HG02759 (cell line): ENCODE data around the gene HIVEP1.

Source experiments
- ATAC-seq: cut with Tn5 transposase; IDR thresholded peaks from one replicate; pipeline ENCODE4 v1.9.1; 2021; ENCODE audit warnings: mild to moderate bottlenecking, moderate library complexity; ENCODE audit not compliant: unreplicated experiment

The HIVEP1 gene

GRCh38 chr6:12114055-12114503 lies 102.0 kb downstream of the HIVEP1 start:
- no peak for ATAC-seq

GRCh38 chr6:12115001-12115400 lies 102.9 kb downstream of the HIVEP1 start:
- no peak for ATAC-seq

GRCh38 chr6:12115492-12115891 lies 103.4 kb downstream of the HIVEP1 start:
- no peak for ATAC-seq

GRCh38 chr6:12116264-12116800 lies 104.2 kb downstream of the HIVEP1 start:
- no peak for ATAC-seq

GRCh38 chr6:12116978-12117377 lies 104.9 kb downstream of the HIVEP1 start:
- ATAC-seq = no peak

GRCh38 chr6:12118607-12119006 lies 106.5 kb downstream of the HIVEP1 start:
- ATAC-seq = no peak

GRCh38 chr6:12119085-12119588 lies 107.0 kb downstream of the HIVEP1 start:
- peak; percentile 79 for ATAC-seq

- ATAC-seq = no peak
Measured at GRCh38 chr6:12125396-12125795, 113.3 kb downstream of the HIVEP1 start.

- no peak for ATAC-seq
Measured at GRCh38 chr6:12126051-12126450, 113.9 kb downstream of the HIVEP1 start.

GRCh38 chr6:12129523-12129922 lies 117.4 kb downstream of the HIVEP1 start:
- no peak for ATAC-seq

GRCh38 chr6:12132351-12133222 lies 120.5 kb downstream of the HIVEP1 start:
- no peak for ATAC-seq

GRCh38 chr6:12134581-12134980 lies 122.5 kb downstream of the HIVEP1 start:
- ATAC-seq = no peak

- no peak for ATAC-seq
Measured at GRCh38 chr6:12134991-12135390, 122.9 kb downstream of the HIVEP1 start.

GRCh38 chr6:12136905-12137304 lies 124.8 kb downstream of the HIVEP1 start:
- ATAC-seq = no peak

GRCh38 chr6:12137480-12137879 lies 125.4 kb downstream of the HIVEP1 start:
- no peak for ATAC-seq

GRCh38 chr6:12138381-12138780 lies 126.3 kb downstream of the HIVEP1 start:
- ATAC-seq = no peak

- ATAC-seq = no peak
Measured at GRCh38 chr6:12138936-12139335, 126.8 kb downstream of the HIVEP1 start.

GRCh38 chr6:12147557-12148316 lies 135.6 kb downstream of the HIVEP1 start:
- ATAC-seq = no peak

GRCh38 chr6:12148317-12148801 lies 136.2 kb downstream of the HIVEP1 start:
- ATAC-seq = no peak

- ATAC-seq = no peak
Measured at GRCh38 chr6:12148841-12149240, 136.7 kb downstream of the HIVEP1 start.

- no peak for ATAC-seq
Measured at GRCh38 chr6:12149944-12150510, 137.9 kb downstream of the HIVEP1 start.
